Parathyroid adenoma (tissue), 2 donors: ENCODE data around the gene COL1A2.

Experiments used
- H2AFZ ChIP-seq: fragments of 300-600 bp; sonication (generic); one replicate; pipeline ENCODE4 v1.7.0; 2017; ENCODE audit warnings: antibody characterized with exemption, mild to moderate bottlenecking
- H3K27ac ChIP-seq: fragments of 300-600 bp; sonication (generic); one replicate; pipeline ENCODE4 v1.7.0; 2017
- H3K27me3 ChIP-seq: fragments of 300-600 bp; sonication (generic); one replicate; pipeline ENCODE4 v1.7.0; 2017; ENCODE audit warnings: low read length; ENCODE audit not compliant: control insufficient read depth, insufficient read depth
- H3K36me3 ChIP-seq: fragments of 300-600 bp; sonication (generic); one replicate; pipeline ENCODE4 v1.7.0; 2017; ENCODE audit warnings: low read length; ENCODE audit not compliant: control insufficient read depth, insufficient read depth
- H3K4me1 ChIP-seq: fragments of 300-600 bp; sonication (generic); one replicate; pipeline ENCODE4 v1.7.0; 2017; ENCODE audit warnings: control low read depth
- H3K4me2 ChIP-seq: fragments of 300-600 bp; sonication (generic); one replicate; pipeline ENCODE4 v1.7.0; 2017; ENCODE audit warnings: low read length
- H3K4me3 ChIP-seq: fragments of 300-600 bp; sonication (generic); one replicate; pipeline ENCODE4 v1.7.0; 2017; ENCODE audit warnings: low read depth, low read length
- H3K79me2 ChIP-seq: fragments of 300-600 bp; sonication (generic); one replicate; pipeline ENCODE4 v1.7.0; 2017; ENCODE audit warnings: control low read depth
- H3K9ac ChIP-seq: fragments of 300-600 bp; sonication (generic); one replicate; pipeline ENCODE4 v1.7.0; 2017; ENCODE audit warnings: mild to moderate bottlenecking
- H3K9me3 ChIP-seq: fragments of 300-600 bp; sonication (generic); one replicate; pipeline ENCODE4 v1.7.0; 2017; ENCODE audit warnings: low read length; ENCODE audit not compliant: control insufficient read depth
- TF ChIP-seq, protein P1 (sequence below): fragments of 300-600 bp; sonication (generic); IDR thresholded peaks from one replicate; pipeline ENCODE4 v1.7.0; 2017; ENCODE audit warnings: antibody characterized with exemption, mild to moderate bottlenecking
- donor health status: primary hyperparathyroidism.

COL1A2 gene

DNA sequence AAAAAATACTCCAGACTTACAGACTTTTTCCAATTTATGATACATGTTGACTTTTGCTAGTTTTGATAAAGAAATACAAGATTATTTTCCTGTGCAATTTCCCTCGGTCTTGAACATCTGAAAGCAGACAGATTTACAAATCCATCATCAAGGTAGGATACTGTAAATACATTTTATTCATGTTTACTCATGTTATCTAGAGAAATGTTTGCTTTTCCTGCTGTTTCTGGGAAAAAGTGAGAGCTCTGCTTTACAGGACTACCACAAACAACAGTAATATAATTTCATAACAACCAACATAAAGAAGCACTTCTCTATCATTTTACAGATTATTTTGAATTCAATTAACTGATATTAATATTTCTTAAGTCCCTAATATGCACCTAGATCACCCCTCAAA lies 83.2 kb downstream of the COL1A2 start:
- Histone ChIP-seq H3K4me2 (no peak overlapping the region), H3K79me2 (no peaks in the 10 kb centered on the region), H3K4me1 (no peaks in the 10 kb centered on the region), H3K36me3 (no peaks in the 10 kb centered on the region), H3K4me3 (no peak overlapping the region), H3K27ac (no peak overlapping the region), H3K9ac (no peak overlapping the region), H3K9me3 (no peaks in the 10 kb centered on the region), H3K27me3 (no peaks in the 10 kb centered on the region), H2AFZ (no peak overlapping the region)
- TF ChIP-seq, protein P1, sequence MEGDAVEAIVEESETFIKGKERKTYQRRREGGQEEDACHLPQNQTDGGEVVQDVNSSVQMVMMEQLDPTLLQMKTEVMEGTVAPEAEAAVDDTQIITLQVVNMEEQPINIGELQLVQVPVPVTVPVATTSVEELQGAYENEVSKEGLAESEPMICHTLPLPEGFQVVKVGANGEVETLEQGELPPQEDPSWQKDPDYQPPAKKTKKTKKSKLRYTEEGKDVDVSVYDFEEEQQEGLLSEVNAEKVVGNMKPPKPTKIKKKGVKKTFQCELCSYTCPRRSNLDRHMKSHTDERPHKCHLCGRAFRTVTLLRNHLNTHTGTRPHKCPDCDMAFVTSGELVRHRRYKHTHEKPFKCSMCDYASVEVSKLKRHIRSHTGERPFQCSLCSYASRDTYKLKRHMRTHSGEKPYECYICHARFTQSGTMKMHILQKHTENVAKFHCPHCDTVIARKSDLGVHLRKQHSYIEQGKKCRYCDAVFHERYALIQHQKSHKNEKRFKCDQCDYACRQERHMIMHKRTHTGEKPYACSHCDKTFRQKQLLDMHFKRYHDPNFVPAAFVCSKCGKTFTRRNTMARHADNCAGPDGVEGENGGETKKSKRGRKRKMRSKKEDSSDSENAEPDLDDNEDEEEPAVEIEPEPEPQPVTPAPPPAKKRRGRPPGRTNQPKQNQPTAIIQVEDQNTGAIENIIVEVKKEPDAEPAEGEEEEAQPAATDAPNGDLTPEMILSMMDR: no peak

DNA sequence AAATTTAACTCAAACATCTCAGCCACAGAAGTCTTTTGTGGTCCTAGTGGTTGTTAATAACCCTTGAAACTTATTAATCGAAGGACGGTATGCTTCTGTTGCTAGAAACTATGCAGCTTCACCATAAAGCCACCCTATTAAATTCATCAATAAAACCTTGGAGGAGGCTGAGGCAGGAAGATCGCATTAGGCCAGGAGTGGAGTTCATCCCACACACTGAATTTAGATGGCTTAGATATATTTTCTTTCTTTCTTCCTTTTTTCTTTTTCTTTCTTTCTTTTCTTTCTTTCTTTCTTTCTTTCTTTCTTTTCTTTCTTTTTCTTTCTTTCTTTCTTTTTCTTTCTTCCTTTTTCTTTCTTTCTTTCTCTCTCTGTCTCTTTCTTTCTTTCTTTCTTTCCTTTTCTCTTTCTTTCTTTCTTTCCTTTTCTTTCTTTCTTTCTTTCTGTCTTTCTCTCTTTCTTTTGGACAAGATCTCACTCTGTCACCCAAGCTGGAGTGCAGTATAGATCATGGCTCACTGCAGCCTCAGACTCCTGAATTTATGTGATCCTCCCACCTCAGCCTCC lies 84.0 kb downstream of the COL1A2 start:
- H3K4me2 ChIP-seq: no peak overlapping the region
- no peaks in the 10 kb centered on the region for H3K79me2 ChIP-seq
- no peak overlapping the region for H3K27ac ChIP-seq
- H3K4me1 ChIP-seq: no peaks in the 10 kb centered on the region
- no peak overlapping the region for H3K9ac ChIP-seq
- no peaks in the 10 kb centered on the region for H3K36me3 ChIP-seq
- H3K27me3 ChIP-seq: no peaks in the 10 kb centered on the region
- no peaks in the 10 kb centered on the region for H3K9me3 ChIP-seq
- TF ChIP-seq, protein P1: no peak
- H3K4me3 ChIP-seq: no peak overlapping the region
- no peak overlapping the region for H2AFZ ChIP-seq
